ENCODE results near the gene CIZ1. TPM values are rescaled to one million over a fixed set of nuclear protein-coding genes. Genes with fewer than 3 reads are reported as not detected.

Gene CIZ1
- total and polyA plus RNA-seq, 2 of the 13 experiments (the other 11 are each of a cell fraction or from before 2014, with no cell fraction given) = 30.6 to 50.3 TPM

DNA sequence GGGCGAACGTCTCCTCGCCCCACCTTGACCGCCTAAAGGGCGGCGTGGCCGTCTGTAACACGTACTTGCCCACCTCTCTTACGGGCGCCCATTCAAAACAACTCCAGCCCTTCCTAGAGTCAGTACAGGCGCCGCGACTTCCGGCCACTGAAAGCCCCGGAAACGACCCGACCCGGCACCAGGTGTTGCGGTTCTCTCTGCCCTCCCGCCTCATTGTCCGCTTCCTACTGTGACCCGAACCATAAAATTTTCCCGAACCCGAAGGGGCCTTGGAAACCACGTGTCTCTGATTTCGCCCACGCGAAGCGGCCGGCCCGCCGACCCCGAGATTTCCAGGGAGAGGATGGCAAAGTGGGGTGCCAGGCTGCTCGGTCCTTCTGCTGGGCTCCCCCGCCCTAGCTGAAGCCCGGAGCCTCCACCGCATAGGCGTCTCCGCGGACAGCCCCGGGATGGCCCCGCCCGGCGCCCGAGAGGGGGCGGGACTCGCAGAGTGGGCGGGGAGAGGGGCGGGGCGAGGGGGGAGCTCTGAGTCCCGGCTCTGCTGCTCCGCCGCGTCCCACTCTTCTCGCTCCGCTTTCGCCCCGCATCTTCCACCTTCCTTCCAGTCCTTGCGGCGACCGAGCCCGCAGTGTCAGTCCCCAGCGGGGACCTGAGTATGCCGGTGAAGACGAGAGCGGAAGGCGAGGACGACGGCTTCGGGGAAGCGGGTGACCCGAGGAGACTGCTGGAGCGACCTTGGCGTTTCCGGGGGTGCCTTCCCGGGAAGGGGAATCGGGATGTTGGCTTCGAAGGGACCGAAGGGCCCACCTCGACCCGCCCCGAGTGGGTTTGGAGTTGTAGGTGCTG is 63.2 kb downstream of the CIZ1 start (continued):
- TF ChIP-seq CENPT (CRISPR knock-in tag; IDR thresholded peaks at IDR 0.05; ENCODE audit: low read depth) (no peak), ZNF3 (CRISPR knock-in tag; IDR thresholded peaks at IDR 0.05) (no peak; the same call in 1 of the 2 replicates), ZNF180 (CRISPR knock-in tag; IDR thresholded peaks at IDR 0.05; ENCODE audit: borderline replicate concordance, low read depth) (no peak), ZNF256 (CRISPR knock-in tag; conservative IDR thresholded peaks at IDR 0.05) (no peak), YEATS4 (CRISPR knock-in tag; IDR thresholded peaks at IDR 0.05; ENCODE audit: borderline replicate concordance) (peak; percentile 68; the same call in 1 of the 2 replicates), ZSCAN25 (CRISPR knock-in tag; IDR thresholded peaks at IDR 0.05) (0 out of 2 replicates have a peak, but pooled peaks have one; percentile 24)
- TF ChIP-seq, protein P1, sequence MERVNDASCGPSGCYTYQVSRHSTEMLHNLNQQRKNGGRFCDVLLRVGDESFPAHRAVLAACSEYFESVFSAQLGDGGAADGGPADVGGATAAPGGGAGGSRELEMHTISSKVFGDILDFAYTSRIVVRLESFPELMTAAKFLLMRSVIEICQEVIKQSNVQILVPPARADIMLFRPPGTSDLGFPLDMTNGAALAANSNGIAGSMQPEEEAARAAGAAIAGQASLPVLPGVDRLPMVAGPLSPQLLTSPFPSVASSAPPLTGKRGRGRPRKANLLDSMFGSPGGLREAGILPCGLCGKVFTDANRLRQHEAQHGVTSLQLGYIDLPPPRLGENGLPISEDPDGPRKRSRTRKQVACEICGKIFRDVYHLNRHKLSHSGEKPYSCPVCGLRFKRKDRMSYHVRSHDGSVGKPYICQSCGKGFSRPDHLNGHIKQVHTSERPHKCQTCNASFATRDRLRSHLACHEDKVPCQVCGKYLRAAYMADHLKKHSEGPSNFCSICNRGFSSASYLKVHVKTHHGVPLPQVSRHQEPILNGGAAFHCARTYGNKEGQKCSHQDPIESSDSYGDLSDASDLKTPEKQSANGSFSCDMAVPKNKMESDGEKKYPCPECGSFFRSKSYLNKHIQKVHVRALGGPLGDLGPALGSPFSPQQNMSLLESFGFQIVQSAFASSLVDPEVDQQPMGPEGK (CRISPR knock-in tag; IDR thresholded peaks at IDR 0.05) = no peak; the same call in 1 of the 2 replicates
- TF ChIP-seq, protein P2, sequence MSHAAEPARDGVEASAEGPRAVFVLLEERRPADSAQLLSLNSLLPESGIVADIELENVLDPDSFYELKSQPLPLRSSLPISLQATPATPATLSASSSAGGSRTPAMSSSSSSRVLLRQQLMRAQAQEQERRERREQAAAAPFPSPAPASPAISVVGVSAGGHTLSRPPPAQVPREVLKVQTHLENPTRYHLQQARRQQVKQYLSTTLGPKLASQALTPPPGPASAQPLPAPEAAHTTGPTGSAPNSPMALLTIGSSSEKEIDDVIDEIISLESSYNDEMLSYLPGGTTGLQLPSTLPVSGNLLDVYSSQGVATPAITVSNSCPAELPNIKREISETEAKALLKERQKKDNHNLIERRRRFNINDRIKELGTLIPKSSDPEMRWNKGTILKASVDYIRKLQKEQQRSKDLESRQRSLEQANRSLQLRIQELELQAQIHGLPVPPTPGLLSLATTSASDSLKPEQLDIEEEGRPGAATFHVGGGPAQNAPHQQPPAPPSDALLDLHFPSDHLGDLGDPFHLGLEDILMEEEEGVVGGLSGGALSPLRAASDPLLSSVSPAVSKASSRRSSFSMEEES (CRISPR knock-in tag; IDR thresholded peaks at IDR 0.05) = peak; percentile 38; the same call in 1 of the 2 replicates
- TF ChIP-seq, protein P3, sequence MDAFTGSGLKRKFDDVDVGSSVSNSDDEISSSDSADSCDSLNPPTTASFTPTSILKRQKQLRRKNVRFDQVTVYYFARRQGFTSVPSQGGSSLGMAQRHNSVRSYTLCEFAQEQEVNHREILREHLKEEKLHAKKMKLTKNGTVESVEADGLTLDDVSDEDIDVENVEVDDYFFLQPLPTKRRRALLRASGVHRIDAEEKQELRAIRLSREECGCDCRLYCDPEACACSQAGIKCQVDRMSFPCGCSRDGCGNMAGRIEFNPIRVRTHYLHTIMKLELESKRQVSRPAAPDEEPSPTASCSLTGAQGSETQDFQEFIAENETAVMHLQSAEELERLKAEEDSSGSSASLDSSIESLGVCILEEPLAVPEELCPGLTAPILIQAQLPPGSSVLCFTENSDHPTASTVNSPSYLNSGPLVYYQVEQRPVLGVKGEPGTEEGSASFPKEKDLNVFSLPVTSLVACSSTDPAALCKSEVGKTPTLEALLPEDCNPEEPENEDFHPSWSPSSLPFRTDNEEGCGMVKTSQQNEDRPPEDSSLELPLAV (CRISPR knock-in tag; conservative IDR thresholded peaks at IDR 0.05; ENCODE audit: low read depth) = no peak
- TF ChIP-seq, protein P4, sequence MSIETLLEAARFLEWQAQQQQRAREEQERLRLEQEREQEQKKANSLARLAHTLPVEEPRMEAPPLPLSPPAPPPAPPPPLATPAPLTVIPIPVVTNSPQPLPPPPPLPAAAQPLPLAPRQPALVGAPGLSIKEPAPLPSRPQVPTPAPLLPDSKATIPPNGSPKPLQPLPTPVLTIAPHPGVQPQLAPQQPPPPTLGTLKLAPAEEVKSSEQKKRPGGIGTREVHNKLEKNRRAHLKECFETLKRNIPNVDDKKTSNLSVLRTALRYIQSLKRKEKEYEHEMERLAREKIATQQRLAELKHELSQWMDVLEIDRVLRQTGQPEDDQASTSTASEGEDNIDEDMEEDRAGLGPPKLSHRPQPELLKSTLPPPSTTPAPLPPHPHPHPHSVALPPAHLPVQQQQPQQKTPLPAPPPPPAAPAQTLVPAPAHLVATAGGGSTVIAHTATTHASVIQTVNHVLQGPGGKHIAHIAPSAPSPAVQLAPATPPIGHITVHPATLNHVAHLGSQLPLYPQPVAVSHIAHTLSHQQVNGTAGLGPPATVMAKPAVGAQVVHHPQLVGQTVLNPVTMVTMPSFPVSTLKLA (IDR thresholded peaks at IDR 0.05) = peak; percentile 85
- TF ChIP-seq, protein P5, sequence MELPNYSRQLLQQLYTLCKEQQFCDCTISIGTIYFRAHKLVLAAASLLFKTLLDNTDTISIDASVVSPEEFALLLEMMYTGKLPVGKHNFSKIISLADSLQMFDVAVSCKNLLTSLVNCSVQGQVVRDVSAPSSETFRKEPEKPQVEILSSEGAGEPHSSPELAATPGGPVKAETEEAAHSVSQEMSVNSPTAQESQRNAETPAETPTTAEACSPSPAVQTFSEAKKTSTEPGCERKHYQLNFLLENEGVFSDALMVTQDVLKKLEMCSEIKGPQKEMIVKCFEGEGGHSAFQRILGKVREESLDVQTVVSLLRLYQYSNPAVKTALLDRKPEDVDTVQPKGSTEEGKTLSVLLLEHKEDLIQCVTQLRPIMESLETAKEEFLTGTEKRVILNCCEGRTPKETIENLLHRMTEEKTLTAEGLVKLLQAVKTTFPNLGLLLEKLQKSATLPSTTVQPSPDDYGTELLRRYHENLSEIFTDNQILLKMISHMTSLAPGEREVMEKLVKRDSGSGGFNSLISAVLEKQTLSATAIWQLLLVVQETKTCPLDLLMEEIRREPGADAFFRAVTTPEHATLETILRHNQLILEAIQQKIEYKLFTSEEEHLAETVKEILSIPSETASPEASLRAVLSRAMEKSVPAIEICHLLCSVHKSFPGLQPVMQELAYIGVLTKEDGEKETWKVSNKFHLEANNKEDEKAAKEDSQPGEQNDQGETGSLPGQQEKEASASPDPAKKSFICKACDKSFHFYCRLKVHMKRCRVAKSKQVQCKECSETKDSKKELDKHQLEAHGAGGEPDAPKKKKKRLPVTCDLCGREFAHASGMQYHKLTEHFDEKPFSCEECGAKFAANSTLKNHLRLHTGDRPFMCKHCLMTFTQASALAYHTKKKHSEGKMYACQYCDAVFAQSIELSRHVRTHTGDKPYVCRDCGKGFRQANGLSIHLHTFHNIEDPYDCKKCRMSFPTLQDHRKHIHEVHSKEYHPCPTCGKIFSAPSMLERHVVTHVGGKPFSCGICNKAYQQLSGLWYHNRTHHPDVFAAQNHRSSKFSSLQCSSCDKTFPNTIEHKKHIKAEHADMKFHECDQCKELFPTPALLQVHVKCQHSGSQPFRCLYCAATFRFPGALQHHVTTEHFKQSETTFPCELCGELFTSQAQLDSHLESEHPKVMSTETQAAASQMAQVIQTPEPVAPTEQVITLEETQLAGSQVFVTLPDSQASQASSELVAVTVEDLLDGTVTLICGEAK (IDR thresholded peaks at IDR 0.05) = no peak
- TF ChIP-seq, protein P5 (CRISPR knock-in tag; IDR thresholded peaks at IDR 0.05) = no peak

Data from HepG2 (cell line).